Left colon (tissue), 2 donors: Measurements from ENCODE around the gene PLD1. TPM values are rescaled to one million over a fixed set of nuclear protein-coding genes. Genes with fewer than 3 reads are reported as not detected.

ENCODE experiments used
- ATAC-seq: fragments of 200-7000 bp; cut with Tn5 transposase; one replicate; pipeline ENCODE4 v1.9.1; 2020; ENCODE audit warnings: mild to moderate bottlenecking, moderate library complexity
- DNase-seq, 2 donors: peaks; one replicate each; pipeline ENCODE4 v3.0.0-alpha.2; 2020
- intact Hi-C, 2 donors: fragments of 100-400 bp; cut with DNase I in 1 of 2; cut with micrococcal nuclease in 1 of 2; formaldehyde crosslinking; loops; one replicate each; pipeline versions ENCODE4 v1.11.2 to v1.14.0; 2022; cut with DNase I, micrococcal nuclease
- total RNA-seq, 2 donors: library from RNA; stranded (reverse); fragmentation: NEBNext Ultra II Directional; extraction: Animal tissue kit (Norgen Biotek cat#: 25700); gene quantifications; one replicate each; pipeline ENCODE4 v1.2.1, GENCODE V29; 2021
- donor health status: DM: no; HTN: no; CAD: no.
- donor health status: DM: yes; HTN: yes; CAD: no.

Gene PLD1
- total RNA-seq, 2 donors from 2014 or later: 79.7 to 109 TPM

GRCh38 chr3:171839270-171839669 is 29.0 kb upstream of the PLD1 start:
- DNase-seq: no peak
- ATAC-seq: no peak
- intact Hi-C loops: no loop called here

- DNase-seq (no peak), ATAC-seq (peak; percentile 42)
Observed at GRCh38 chr3:171838218-171838720, 28.0 kb upstream of the PLD1 start.

GRCh38 chr3:171837698-171838097 is 27.4 kb upstream of the PLD1 start:
- intact Hi-C loops: no loop called here
- ATAC-seq: no peak
- no peak for DNase-seq

More at GRCh38 chr3:171838218-171838720, 28.0 kb upstream of the PLD1 start:
- intact Hi-C loops: no loop called here

- no peak for ATAC-seq
- intact Hi-C loops: no loop called here
Observed at GRCh38 chr3:171836855-171837254, 26.6 kb upstream of the PLD1 start.

GRCh38 chr3:171835613-171836012 is 25.3 kb upstream of the PLD1 start:
- no peak for ATAC-seq
- intact Hi-C loops: no loop called here
- DNase-seq: no peak

More at GRCh38 chr3:171836855-171837254, 26.6 kb upstream of the PLD1 start:
- no peak for DNase-seq

GRCh38 chr3:171835116-171835515 is 24.8 kb upstream of the PLD1 start:
- DNase-seq (no peak), ATAC-seq (no peak)
- intact Hi-C loops: no loop called here

- ATAC-seq: no peak
Observed at GRCh38 chr3:171834461-171834801, 24.1 kb upstream of the PLD1 start.

GRCh38 chr3:171833789-171834460 is 23.6 kb upstream of the PLD1 start:
- intact Hi-C loops: loop anchor here in 1 of 2 donors (5.0 kb wide), 1 partner anchor 187 kb away; no protein-coding TSS in a partner anchor
- DNase-seq (no peak), ATAC-seq (peak; percentile 47)

More at GRCh38 chr3:171834461-171834801, 24.1 kb upstream of the PLD1 start:
- intact Hi-C loops: loop anchor here in 1 of 2 donors (5.0 kb wide), 1 partner anchor 187 kb away; no protein-coding TSS in a partner anchor
- no peak for DNase-seq

- intact Hi-C loops: loop anchor here in 1 of 2 donors (5.0 kb wide), 1 partner anchor 186 kb away; no protein-coding TSS in a partner anchor
- ATAC-seq (no peak), DNase-seq (no peak)
Observed at GRCh38 chr3:171832989-171833388, 22.7 kb upstream of the PLD1 start.

GRCh38 chr3:171831936-171832335 is 21.7 kb upstream of the PLD1 start:
- intact Hi-C loops: loop anchor here in 1 of 2 donors (5.0 kb wide), 1 partner anchor 185 kb away; no protein-coding TSS in a partner anchor
- no peak for DNase-seq
- ATAC-seq: no peak

GRCh38 chr3:171830518-171830875 is 20.2 kb upstream of the PLD1 start:
- DNase-seq (no peak), ATAC-seq (no peak)
- intact Hi-C loops: loop anchor here in 1 of 2 donors (5.0 kb wide), 1 partner anchor 183 kb away; no protein-coding TSS in a partner anchor

- DNase-seq (peak; percentile 71 to 79), ATAC-seq (peak; percentile 99)
- intact Hi-C loops: loop anchor here in 1 of 2 donors (5.0 kb wide), 1 partner anchor 183 kb away; no protein-coding TSS in a partner anchor
Observed at GRCh38 chr3:171829841-171830517, 19.7 kb upstream of the PLD1 start.

- ATAC-seq: no peak
- no peak for DNase-seq
- intact Hi-C loops: no loop called here
Observed at GRCh38 chr3:171828902-171829770, 18.9 kb upstream of the PLD1 start.

GRCh38 chr3:171827836-171828458 is 17.7 kb upstream of the PLD1 start:
- DNase-seq: no peak
- intact Hi-C loops: no loop called here
- ATAC-seq: no peak

- intact Hi-C loops: no loop called here
- DNase-seq: no peak
- no peak for ATAC-seq
Observed at GRCh38 chr3:171827385-171827784, 17.1 kb upstream of the PLD1 start.

- ATAC-seq: no peak
- no peak for DNase-seq
- intact Hi-C loops: no loop called here
Observed at GRCh38 chr3:171825222-171825828, 15.0 kb upstream of the PLD1 start.

- intact Hi-C loops: no loop called here
- no peak for ATAC-seq
- no peak for DNase-seq
Observed at GRCh38 chr3:171824824-171825221, 14.5 kb upstream of the PLD1 start.

- ATAC-seq (no peak), DNase-seq (peak in 1 of 2 donors; percentile 24)
- intact Hi-C loops: no loop called here
Observed at GRCh38 chr3:171824116-171824515, 13.8 kb upstream of the PLD1 start.
